ENCODE data around the gene HAL. TPM values are rescaled to one million over a fixed set of nuclear protein-coding genes. Genes with fewer than 3 reads are reported as not detected.
A peak's percentile ranks its signal among the peaks of the same experiment; 100 is the strongest.

Gene HAL
- total RNA-seq, 3 donors from 2014 or later: 1.0 to 1.8 (median 1.5) TPM

DNA sequence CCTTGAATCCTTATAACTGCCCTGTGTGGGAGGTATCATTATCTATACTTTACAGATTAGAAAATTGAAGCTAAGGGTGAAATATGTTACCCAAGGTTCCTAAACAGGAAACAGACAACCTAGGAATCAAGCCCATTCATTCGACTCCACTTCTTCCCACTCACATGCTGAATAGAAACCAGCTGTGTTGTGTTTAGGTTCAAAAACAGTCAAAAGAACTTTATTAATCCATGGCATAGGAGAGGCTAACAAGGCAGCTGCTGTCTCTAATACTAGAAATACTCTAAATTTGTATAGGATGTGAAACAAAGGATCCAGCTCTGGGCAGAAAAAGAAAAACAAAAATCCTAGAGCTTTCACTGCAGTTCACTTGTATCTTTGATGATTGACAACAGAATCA, 43.1 kb downstream of the HAL start:
- no peaks in the 10 kb centered on the region for H3K4me1 ChIP-seq (ENCODE audit: low read depth)
- no peaks in the 10 kb centered on the region for H3K36me3 ChIP-seq (ENCODE audit: low read depth)
- ATAC-seq: no peak
- no peak overlapping the region for H3K4me3 ChIP-seq
- intact Hi-C loops (cut with DNase I, micrococcal nuclease): no loop called here
- no peaks in the 10 kb centered on the region for H3K9me3 ChIP-seq
- TF ChIP-seq, protein P1, sequence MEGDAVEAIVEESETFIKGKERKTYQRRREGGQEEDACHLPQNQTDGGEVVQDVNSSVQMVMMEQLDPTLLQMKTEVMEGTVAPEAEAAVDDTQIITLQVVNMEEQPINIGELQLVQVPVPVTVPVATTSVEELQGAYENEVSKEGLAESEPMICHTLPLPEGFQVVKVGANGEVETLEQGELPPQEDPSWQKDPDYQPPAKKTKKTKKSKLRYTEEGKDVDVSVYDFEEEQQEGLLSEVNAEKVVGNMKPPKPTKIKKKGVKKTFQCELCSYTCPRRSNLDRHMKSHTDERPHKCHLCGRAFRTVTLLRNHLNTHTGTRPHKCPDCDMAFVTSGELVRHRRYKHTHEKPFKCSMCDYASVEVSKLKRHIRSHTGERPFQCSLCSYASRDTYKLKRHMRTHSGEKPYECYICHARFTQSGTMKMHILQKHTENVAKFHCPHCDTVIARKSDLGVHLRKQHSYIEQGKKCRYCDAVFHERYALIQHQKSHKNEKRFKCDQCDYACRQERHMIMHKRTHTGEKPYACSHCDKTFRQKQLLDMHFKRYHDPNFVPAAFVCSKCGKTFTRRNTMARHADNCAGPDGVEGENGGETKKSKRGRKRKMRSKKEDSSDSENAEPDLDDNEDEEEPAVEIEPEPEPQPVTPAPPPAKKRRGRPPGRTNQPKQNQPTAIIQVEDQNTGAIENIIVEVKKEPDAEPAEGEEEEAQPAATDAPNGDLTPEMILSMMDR (IDR thresholded peaks at IDR 0.05): no peak
- no peak for DNase-seq

DNA sequence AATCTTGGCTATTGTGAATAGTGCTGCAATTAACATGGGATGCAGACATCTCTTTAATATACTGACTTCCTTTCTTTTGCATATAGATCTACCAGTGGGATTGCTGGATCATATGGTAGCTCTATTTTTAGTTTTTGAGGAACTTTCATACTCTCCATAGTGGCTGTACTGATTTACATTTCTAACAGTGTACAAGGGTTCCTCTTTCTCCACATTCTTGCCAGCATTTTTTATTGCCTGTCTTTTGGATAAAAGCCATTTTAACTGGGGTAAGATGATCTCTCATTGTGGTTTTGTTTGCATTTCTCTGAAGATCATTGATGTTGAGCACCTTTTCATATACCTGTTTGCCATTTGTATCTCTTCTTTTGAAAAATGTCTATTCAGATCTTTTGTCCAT, 44.6 kb downstream of the HAL start:
- Histone ChIP-seq H3K9me3 (no peaks in the 10 kb centered on the region), H3K4me3 (no peak overlapping the region), H3K36me3 (ENCODE audit: low read depth) (no peaks in the 10 kb centered on the region), H3K4me1 (ENCODE audit: low read depth) (no peaks in the 10 kb centered on the region)
- ATAC-seq (no peak), DNase-seq (no peak)
- TF ChIP-seq, protein P1 (IDR thresholded peaks at IDR 0.05): no peak
- intact Hi-C loops (cut with DNase I, micrococcal nuclease): no loop called here

DNA sequence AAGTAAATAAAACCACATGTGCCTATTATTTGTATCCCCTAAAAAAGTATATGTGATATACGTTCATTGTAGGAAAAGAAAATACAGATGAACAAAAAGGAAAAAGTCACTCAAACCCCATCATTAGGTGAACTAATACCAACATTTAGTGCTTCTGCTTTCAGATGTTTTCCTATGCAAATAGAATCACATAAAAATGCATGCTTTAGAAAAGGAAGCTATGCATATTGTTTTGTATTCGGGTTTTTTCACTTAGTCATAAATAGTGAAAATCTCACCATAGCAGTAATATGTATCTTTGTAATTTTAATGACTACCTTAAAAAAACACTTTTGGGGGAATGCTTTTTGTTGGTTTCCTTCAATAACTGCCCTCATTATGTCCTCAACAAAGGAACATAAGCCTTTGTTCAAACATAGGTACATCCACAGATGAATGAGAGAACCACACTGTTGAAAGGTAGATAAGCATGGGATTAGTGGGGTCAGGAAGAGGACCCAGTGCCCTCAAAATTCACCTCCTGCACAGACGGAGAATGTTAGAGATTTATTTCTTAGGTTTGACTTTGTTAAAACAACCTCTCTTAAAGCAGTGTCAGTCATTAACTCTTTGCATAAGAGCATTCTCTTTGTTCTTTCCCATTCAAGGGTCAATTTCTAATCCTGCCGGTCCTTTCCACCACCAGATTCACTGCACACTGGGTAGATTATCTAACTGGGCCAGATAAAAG, 46.5 kb downstream of the HAL start:
- TF ChIP-seq, protein P1 (IDR thresholded peaks at IDR 0.05): no peak
- intact Hi-C loops (cut with DNase I, micrococcal nuclease): no loop called here
- H3K4me3 ChIP-seq: no peak overlapping the region
- H3K9me3 ChIP-seq: no peaks in the 10 kb centered on the region
- ATAC-seq (no peak), DNase-seq (no peak)
- H3K4me1 ChIP-seq (ENCODE audit: low read depth): no peaks in the 10 kb centered on the region
- H3K36me3 ChIP-seq (ENCODE audit: low read depth): no peaks in the 10 kb centered on the region

DNA sequence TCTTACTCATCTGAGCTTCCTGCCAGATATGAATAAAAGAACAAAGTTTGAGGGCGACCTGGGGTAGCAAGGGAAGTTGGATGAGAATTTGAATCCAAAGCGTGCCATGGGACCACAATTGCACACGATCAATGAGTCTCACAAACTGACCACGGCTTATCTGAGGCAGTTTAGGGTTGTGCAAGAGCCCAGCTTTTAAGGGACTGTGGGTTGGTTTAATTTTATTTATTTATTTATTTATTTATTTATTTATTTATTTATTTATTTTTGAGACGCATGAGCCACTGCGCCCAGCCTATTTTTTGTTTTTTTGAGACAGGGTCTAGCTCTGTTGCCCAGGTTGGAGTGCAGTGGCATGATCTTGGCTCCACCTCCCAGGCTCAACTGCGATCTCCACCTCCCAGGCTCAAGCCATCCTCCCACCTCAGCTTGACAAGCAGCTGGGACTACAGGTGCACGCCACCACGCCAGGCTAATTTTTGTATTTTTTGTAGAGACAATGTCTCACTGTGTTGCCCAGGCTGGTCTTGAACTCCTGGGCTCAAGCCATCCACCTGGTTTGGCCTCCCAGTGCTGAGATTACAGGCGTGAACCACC, 51.9 kb downstream of the HAL start:
- H3K36me3 ChIP-seq (ENCODE audit: low read depth): no peaks in the 10 kb centered on the region
- DNase-seq: no peak
- no peak overlapping the region for H3K4me3 ChIP-seq
- H3K4me1 ChIP-seq (ENCODE audit: low read depth): no peaks in the 10 kb centered on the region
- no peaks in the 10 kb centered on the region for H3K9me3 ChIP-seq
- intact Hi-C loops (cut with DNase I, micrococcal nuclease): no loop called here
- no peak for ATAC-seq
- TF ChIP-seq, protein P1 (IDR thresholded peaks at IDR 0.05): no peak

DNA sequence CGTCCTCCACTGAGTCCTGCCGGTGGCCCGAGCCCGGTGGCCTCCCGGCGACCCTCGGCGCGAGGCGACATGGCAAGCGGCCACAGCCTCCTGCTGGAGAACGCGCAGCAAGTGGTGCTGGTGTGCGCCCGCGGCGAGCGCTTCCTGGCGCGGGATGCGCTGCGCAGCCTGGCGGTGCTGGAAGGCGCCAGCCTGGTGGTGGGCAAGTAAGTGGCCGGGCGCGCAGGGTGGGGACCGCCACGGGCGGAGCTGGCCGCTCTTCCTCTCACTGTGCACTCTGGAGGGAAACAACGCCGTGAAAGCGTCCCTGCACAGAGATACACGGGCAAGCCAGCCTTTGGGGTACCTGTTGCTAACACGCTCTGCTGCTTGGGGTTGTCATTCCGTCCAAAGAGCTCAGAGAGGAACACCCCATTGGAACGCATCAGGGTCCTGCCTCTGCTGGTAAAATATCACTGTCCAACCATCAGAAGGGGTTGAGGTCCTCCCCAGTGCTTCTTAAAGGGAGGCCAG, 52.8 kb downstream of the HAL start, which contains the start of gene AMDHD1:
Gene AMDHD1, plus strand, starts transcription at position 2 of the 513 bp plus-strand sequence. Its CDS starts 68 bp downstream, at position 70.
- Histone ChIP-seq H3K4me3 (peak within 1 kb of the TSS; percentile 28), H3K9me3 (no peaks in the 10 kb centered on the region), H3K4me1 (ENCODE audit: low read depth) (no peaks in the 10 kb centered on the region), H3K36me3 (ENCODE audit: low read depth) (no peaks in the 10 kb centered on the region)
- DNase-seq: peak; percentile 40 to 77 (median 73)
- intact Hi-C loops (cut with DNase I, micrococcal nuclease): no loop called here
- TF ChIP-seq, protein P1 (IDR thresholded peaks at IDR 0.05): no peak
- ATAC-seq: peak; percentile 80

Data from mucosa of descending colon (tissue), 3 donors.